Stimulated activated CD8-positive, alpha-beta memory T cell treated with anti-CD3 and anti-CD28 coated beads, Interleukin-12 subunit alpha, Interleukin-12 subunit beta, amount 100 ng/mL, for 1 hour (primary cell): ENCODE measurements around the gene TSKU.
A peak's percentile ranks its signal among the peaks of the same experiment; 100 is the strongest.

Source experiments
- DNase-seq: peaks from one replicate; pipeline ENCODE4 v3.0.0-alpha.2; 2020; ENCODE audit warnings: low read depth

Gene TSKU

GRCh38 chr11:76783294-76783895 is at the start of gene TSKU:
TSS of gene TSKU (plus strand) at chr11:76783356. CDS start at chr11:76795617, 12,261 bp downstream.
- DNase-seq = no peak

- DNase-seq = peak; percentile 12
These were observed 49.2 kb upstream of the TSKU start for GRCh38 chr11:76733906-76734305.

- DNase-seq = no peak
These were observed 48.4 kb upstream of the TSKU start for GRCh38 chr11:76734456-76735420.

- no peak for DNase-seq
These were observed 47.3 kb upstream of the TSKU start for GRCh38 chr11:76735841-76736240.

GRCh38 chr11:76736266-76736665 is 46.9 kb upstream of the TSKU start:
- DNase-seq = no peak

GRCh38 chr11:76736773-76737495 is 46.2 kb upstream of the TSKU start:
- DNase-seq = no peak

- DNase-seq = no peak
These were observed 44.4 kb upstream of the TSKU start for GRCh38 chr11:76738618-76739240.

GRCh38 chr11:76739798-76740197 is 43.4 kb upstream of the TSKU start:
- no peak for DNase-seq

GRCh38 chr11:76740772-76741171 is 42.4 kb upstream of the TSKU start:
- DNase-seq = no peak

- DNase-seq = no peak
These were observed 40.3 kb upstream of the TSKU start for GRCh38 chr11:76742902-76743301.

- no peak for DNase-seq
These were observed 38.7 kb upstream of the TSKU start for GRCh38 chr11:76744186-76745043.

GRCh38 chr11:76745044-76745376 is 38.1 kb upstream of the TSKU start:
- DNase-seq = no peak

GRCh38 chr11:76745561-76746207 is 37.5 kb upstream of the TSKU start:
- DNase-seq = no peak

- DNase-seq = no peak
These were observed 35.8 kb upstream of the TSKU start for GRCh38 chr11:76747153-76747914.

- no peak for DNase-seq
These were observed 35.0 kb upstream of the TSKU start for GRCh38 chr11:76747915-76748860.

GRCh38 chr11:76748948-76749347 is 34.2 kb upstream of the TSKU start:
- DNase-seq = no peak

GRCh38 chr11:76750067-76750466 is 33.1 kb upstream of the TSKU start:
- no peak for DNase-seq

GRCh38 chr11:76750746-76751145 is 32.4 kb upstream of the TSKU start:
- no peak for DNase-seq
